OCI-LY7 (cell line): Measurements from ENCODE around the gene SLC43A2.

ENCODE experiments used
- CTCF ChIP-seq: fragments of 200-600 bp; sonication (generic); conservative IDR thresholded peaks from 2 replicates; pipeline ENCODE4 v1.5.1; 2014; ENCODE audit warnings: mild to moderate bottlenecking, antibody characterized with exemption, low read length, moderate library complexity, mixed read lengths
- EZH2phosphoT487 ChIP-seq: fragments of 200-600 bp; sonication (generic); IDR thresholded peaks from 2 replicates; pipeline ENCODE4 v1.6.1; 2018; ENCODE audit warnings: low read depth, borderline replicate concordance, mild to moderate bottlenecking, mixed run types, antibody characterized with exemption, low read length, moderate library complexity, mixed read lengths

DNA sequence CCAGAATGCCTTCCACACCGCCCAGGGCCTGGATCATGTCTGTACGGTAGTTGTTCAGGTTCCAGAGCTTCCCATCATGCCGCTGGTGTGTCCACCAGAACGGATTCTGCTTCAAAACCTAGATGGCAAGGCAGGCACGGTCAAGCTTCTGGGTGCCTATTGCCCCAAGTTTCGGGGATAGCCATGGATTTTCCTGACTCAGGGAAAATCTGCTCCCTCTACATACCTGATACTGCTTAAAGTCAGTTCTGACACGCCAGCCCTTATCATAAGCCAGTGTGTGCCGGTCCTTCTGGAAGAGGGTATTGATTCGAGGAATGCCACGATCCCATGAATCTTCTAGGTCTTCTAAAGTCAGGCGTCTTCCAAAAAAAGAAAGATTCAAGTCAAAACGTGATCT is 32.4 kb upstream of the SLC43A2 start:
- no peak for TF ChIP-seq CTCF
- TF ChIP-seq EZH2phosphoT487, result no peak
